GM23338 (cell line): Measurements from ENCODE around the gene PPTC7.
"Not testable (repeated sequence)": the region's sequence is repeated elsewhere in the genome, so short reads cannot be mapped to it uniquely, and the experiment has no call there.

Experiments used
- CREB1 ChIP-seq: fragments of 250-450 bp; sonication (Bioruptor Pico); IDR thresholded peaks from 2 replicates; pipeline ENCODE4 v1.5.0; 2020; ENCODE audit warnings: low read depth, mild to moderate bottlenecking, moderate library complexity
- CTCF ChIP-seq, 2 experiments: fragments of 200-600 bp in 1 of 2; sonication (generic) in 1 of 2; conservative IDR thresholded peaks; 2 replicates each; pipeline versions ENCODE4 v1.5.1 to v1.6.1; 2016 to 2017; ENCODE audit warnings: antibody characterized with exemption in 2 of 2, low read depth in 2 of 2, mild to moderate bottlenecking in 2 of 2, moderate library complexity in 1 of 2
- EZH2 ChIP-seq: fragments of 200-600 bp; sonication (generic); IDR thresholded peaks from one replicate; pipeline ENCODE4 v1.8.0; 2017; ENCODE audit warnings: antibody characterized with exemption, mild to moderate bottlenecking, low read depth; ENCODE audit not compliant: unreplicated experiment
- EZH2phosphoT487 ChIP-seq: fragments of 200-600 bp; sonication (generic); IDR thresholded peaks from one replicate; pipeline ENCODE4 v1.8.1; 2018; ENCODE audit warnings: antibody characterized with exemption; ENCODE audit not compliant: unreplicated experiment
- JUNB ChIP-seq: IDR thresholded peaks from one replicate; pipeline ENCODE4 v1.6.1; 2016; ENCODE audit warnings: antibody characterized with exemption; ENCODE audit not compliant: unreplicated experiment
- TF ChIP-seq, protein P1 (sequence below): IDR thresholded peaks from one replicate; pipeline ENCODE4 v1.6.1; 2018; ENCODE audit warnings: antibody characterized with exemption; ENCODE audit not compliant: unreplicated experiment

GRCh38 chr12:110574717-110575230, 8.3 kb downstream of the PPTC7 start:
- TF ChIP-seq EZH2phosphoT487; CTCF (conservative IDR thresholded peaks at IDR 0.05; ENCODE audit: low read depth in 2 of 2); EZH2; JUNB; CREB1 (CRISPR knock-in tag): not testable (repeated sequence)
- TF ChIP-seq, protein P1, sequence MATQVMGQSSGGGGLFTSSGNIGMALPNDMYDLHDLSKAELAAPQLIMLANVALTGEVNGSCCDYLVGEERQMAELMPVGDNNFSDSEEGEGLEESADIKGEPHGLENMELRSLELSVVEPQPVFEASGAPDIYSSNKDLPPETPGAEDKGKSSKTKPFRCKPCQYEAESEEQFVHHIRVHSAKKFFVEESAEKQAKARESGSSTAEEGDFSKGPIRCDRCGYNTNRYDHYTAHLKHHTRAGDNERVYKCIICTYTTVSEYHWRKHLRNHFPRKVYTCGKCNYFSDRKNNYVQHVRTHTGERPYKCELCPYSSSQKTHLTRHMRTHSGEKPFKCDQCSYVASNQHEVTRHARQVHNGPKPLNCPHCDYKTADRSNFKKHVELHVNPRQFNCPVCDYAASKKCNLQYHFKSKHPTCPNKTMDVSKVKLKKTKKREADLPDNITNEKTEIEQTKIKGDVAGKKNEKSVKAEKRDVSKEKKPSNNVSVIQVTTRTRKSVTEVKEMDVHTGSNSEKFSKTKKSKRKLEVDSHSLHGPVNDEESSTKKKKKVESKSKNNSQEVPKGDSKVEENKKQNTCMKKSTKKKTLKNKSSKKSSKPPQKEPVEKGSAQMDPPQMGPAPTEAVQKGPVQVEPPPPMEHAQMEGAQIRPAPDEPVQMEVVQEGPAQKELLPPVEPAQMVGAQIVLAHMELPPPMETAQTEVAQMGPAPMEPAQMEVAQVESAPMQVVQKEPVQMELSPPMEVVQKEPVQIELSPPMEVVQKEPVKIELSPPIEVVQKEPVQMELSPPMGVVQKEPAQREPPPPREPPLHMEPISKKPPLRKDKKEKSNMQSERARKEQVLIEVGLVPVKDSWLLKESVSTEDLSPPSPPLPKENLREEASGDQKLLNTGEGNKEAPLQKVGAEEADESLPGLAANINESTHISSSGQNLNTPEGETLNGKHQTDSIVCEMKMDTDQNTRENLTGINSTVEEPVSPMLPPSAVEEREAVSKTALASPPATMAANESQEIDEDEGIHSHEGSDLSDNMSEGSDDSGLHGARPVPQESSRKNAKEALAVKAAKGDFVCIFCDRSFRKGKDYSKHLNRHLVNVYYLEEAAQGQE = not testable (repeated sequence)
